ENCODE results near the gene HDAC4. TPM values are rescaled to one million over a fixed set of nuclear protein-coding genes. Genes with fewer than 3 reads are reported as not detected.

The HDAC4 gene
- total RNA-seq, 1 donor from 2014 or later: 39.0 TPM

DNA sequence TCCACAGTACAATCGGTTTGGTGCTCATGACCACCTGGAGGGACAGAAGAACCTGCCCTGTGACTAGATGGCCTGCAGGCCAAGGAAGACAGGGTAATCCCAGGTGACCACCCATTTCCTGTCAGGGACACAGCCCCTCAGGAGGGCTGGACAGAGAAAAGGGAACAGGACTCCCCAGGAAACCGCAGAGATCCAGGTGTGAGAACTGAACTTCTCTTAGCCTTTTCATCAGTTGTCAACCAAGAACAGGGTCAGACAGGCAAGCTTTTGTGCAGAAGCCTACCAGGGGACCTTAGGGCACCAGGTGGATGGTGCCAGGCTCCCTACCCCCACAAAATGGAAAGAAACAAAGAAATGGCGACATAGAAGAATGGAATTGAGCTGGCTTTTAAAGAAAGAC, 132.3 kb downstream of the HDAC4 start:
- Mint-ChIP-seq H3K36me3 (no peaks in the 10 kb centered on the region), H3K27ac (no peak overlapping the region), H3K27me3 (no peaks in the 10 kb centered on the region), H3K4me1 (ENCODE audit: unreplicated experiment) (peaks cover 74% of the 10 kb centered on the region), H3K9me3 (no peaks in the 10 kb centered on the region), H3K4me3 (no peak overlapping the region)
- no peak for DNase-seq (ENCODE audit: extremely low spot score, unreplicated experiment)
- TF ChIP-seq, protein P1, sequence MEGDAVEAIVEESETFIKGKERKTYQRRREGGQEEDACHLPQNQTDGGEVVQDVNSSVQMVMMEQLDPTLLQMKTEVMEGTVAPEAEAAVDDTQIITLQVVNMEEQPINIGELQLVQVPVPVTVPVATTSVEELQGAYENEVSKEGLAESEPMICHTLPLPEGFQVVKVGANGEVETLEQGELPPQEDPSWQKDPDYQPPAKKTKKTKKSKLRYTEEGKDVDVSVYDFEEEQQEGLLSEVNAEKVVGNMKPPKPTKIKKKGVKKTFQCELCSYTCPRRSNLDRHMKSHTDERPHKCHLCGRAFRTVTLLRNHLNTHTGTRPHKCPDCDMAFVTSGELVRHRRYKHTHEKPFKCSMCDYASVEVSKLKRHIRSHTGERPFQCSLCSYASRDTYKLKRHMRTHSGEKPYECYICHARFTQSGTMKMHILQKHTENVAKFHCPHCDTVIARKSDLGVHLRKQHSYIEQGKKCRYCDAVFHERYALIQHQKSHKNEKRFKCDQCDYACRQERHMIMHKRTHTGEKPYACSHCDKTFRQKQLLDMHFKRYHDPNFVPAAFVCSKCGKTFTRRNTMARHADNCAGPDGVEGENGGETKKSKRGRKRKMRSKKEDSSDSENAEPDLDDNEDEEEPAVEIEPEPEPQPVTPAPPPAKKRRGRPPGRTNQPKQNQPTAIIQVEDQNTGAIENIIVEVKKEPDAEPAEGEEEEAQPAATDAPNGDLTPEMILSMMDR (conservative IDR thresholded peaks at IDR 0.05): no peak

DNA sequence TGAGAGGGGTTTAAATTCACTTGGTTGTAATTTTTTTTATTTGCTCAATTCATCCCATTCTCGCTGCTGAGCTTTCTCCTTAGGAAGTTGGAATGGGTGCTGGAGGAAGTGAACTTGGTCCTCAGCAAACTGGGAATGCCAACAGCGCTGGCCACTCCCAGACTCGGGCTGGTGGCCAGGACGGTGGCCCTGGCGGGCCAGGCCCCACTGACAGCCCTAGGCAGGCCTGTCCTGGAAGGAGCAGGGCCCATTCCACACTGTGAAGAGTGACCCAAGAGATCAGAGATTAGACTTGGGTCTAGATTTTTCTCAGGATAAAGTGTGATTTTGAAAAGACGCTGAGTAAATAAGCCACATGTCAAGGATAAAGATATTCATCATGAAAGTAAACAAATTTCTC, 132.7 kb downstream of the HDAC4 start:
- Mint-ChIP-seq H3K4me3 (no peak overlapping the region), H3K9me3 (no peaks in the 10 kb centered on the region), H3K36me3 (no peaks in the 10 kb centered on the region), H3K4me1 (ENCODE audit: unreplicated experiment) (peaks cover 69% of the 10 kb centered on the region), H3K27me3 (no peaks in the 10 kb centered on the region), H3K27ac (peak overlapping the region; percentile 46)
- TF ChIP-seq, protein P1 (conservative IDR thresholded peaks at IDR 0.05): no peak
- DNase-seq (ENCODE audit: extremely low spot score, unreplicated experiment): no peak

DNA sequence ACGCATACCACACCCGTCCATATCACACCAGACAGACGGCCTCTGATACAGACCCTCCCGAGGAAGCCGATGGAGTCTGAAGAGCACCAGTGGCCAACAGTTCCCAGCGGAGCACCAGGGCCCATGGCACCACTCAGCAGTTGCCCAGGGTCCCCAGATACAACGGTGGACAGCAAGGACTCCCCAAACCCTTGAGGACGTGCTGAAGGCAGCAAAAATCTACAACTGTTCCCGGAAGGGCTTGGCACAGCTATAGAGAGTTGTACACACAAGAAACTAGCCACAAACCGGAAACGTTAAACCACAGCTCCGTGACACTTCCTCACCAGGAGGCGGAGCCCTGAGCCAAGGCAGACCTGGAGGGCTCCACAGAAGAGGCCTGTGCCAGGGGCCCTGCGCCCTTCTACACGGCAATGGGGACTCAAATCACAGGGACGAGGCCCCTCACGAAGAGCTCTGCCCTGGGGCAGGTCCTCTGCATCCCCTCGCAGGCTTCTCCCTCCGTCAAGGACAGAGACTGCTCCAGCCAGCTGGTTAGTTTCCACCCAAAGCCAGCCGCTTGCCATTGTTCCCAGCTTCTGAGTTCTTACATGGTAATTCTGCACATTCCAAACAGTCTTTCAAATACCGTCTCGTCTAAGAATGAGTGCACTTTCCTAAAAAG, 133.4 kb downstream of the HDAC4 start:
- no peaks in the 10 kb centered on the region for H3K36me3 Mint-ChIP-seq
- no peaks in the 10 kb centered on the region for H3K27me3 Mint-ChIP-seq
- DNase-seq (ENCODE audit: extremely low spot score, unreplicated experiment): peak; percentile 60
- peaks cover 65% of the 10 kb centered on the region for H3K4me1 Mint-ChIP-seq (ENCODE audit: unreplicated experiment)
- H3K9me3 Mint-ChIP-seq: no peaks in the 10 kb centered on the region
- peak overlapping the region; percentile 46 for H3K27ac Mint-ChIP-seq
- peak overlapping the region; percentile 6 for H3K4me3 Mint-ChIP-seq
- TF ChIP-seq, protein P1 (conservative IDR thresholded peaks at IDR 0.05): peak; percentile 28

DNA sequence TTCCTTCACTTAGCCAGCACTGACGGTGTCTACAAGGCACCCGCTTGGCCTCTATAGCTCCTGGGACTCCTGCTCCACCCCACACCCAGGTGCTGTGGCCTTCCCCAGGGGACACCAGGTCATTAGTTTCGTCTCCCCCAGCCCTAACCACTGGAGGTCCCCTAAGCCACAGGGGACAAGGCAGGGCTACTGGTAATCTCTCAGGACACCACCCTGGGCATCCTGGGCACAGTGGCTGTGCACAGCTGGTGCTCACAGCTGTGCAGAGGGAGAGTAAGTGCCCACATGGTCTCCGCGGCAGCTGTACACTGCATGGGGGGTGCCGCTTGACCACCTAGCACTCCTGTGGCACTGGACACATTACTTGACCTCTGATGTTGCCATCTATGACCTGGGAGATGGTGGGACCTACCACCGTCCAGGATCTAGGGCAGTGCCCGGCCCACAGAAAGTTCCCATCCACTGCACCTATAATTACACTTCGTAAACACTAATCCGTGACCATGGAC, 134.0 kb downstream of the HDAC4 start:
- TF ChIP-seq, protein P1 (conservative IDR thresholded peaks at IDR 0.05): no peak
- Mint-ChIP-seq H3K36me3 (no peaks in the 10 kb centered on the region), H3K4me3 (no peak overlapping the region), H3K27ac (no peak overlapping the region), H3K27me3 (no peaks in the 10 kb centered on the region), H3K9me3 (no peaks in the 10 kb centered on the region), H3K4me1 (ENCODE audit: unreplicated experiment) (peaks cover 63% of the 10 kb centered on the region)
- DNase-seq (ENCODE audit: extremely low spot score, unreplicated experiment): peak; percentile 45

DNA sequence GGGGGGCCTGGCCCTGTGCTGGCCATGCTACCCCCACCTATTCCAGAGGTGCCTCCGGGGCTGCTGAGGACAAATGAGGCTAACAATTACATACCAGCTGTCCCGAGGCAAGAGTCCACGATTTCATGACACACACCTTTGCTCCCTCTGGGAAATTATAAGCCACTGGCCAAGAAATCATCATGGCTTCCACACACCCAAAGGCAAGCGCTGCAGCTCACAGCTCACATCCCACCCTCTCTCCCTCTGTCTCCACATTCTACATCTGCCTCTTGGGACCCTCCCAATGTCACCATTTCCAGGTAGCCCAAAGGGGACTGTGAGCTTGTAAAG, 134.4 kb downstream of the HDAC4 start:
- TF ChIP-seq, protein P1 (conservative IDR thresholded peaks at IDR 0.05): no peak
- Mint-ChIP-seq H3K4me3 (no peak overlapping the region), H3K36me3 (no peaks in the 10 kb centered on the region), H3K27ac (no peak overlapping the region), H3K9me3 (no peaks in the 10 kb centered on the region), H3K4me1 (ENCODE audit: unreplicated experiment) (peaks cover 59% of the 10 kb centered on the region), H3K27me3 (no peaks in the 10 kb centered on the region)
- no peak for DNase-seq (ENCODE audit: extremely low spot score, unreplicated experiment)

Data from type B pancreatic cell (in vitro differentiated cells).